H9 (cell line): ENCODE measurements around the gene RPS16. TPM values are rescaled to one million over a fixed set of nuclear protein-coding genes. Genes with fewer than 3 reads are reported as not detected.

Experiments
- DNase-seq: peaks from one replicate; pipeline ENCODE4 v3.0.0-alpha.2; 2017
- H2AFZ ChIP-seq: one replicate; pipeline ENCODE4 v1.6.1; 2013; ENCODE audit warnings: mild to moderate bottlenecking, low read length, control low read depth, moderate library complexity
- H2AK5ac ChIP-seq: 2 replicates; pipeline ENCODE4 v1.6.1; 2013; ENCODE audit warnings: low read length, control low read depth, mixed read lengths; ENCODE audit not compliant: insufficient read length
- H2BK120ac ChIP-seq: one replicate; pipeline ENCODE4 v1.6.1; 2013; ENCODE audit warnings: low read depth, mild to moderate bottlenecking, low read length, control low read depth, inconsistent platforms; ENCODE audit not compliant: poor library complexity, severe bottlenecking
- H2BK12ac ChIP-seq: 2 replicates; pipeline ENCODE4 v1.6.1; 2013; ENCODE audit warnings: low read length, control low read depth, mixed read lengths, low read depth; ENCODE audit not compliant: insufficient read length
- H2BK15ac ChIP-seq: 2 replicates; pipeline ENCODE4 v1.6.1; 2013; ENCODE audit warnings: low read depth, low read length, control low read depth
- H2BK20ac ChIP-seq: one replicate; pipeline ENCODE4 v1.6.1; 2013; ENCODE audit warnings: low read depth, mild to moderate bottlenecking, low read length, control low read depth, inconsistent platforms; ENCODE audit not compliant: poor library complexity, severe bottlenecking
- H2BK5ac ChIP-seq: 2 replicates; pipeline ENCODE4 v1.6.1; 2013; ENCODE audit warnings: low read length, control low read depth, mixed read lengths; ENCODE audit not compliant: insufficient read length
- H3K14ac ChIP-seq: 2 replicates; pipeline ENCODE4 v1.6.1; 2013; ENCODE audit warnings: low read length, control low read depth; ENCODE audit not compliant: insufficient read depth
- H3K18ac ChIP-seq: 2 replicates; pipeline ENCODE4 v1.6.1; 2013; ENCODE audit warnings: low read depth, mild to moderate bottlenecking, mixed read lengths, low read length, control low read depth; ENCODE audit not compliant: insufficient read length
- H3K23ac ChIP-seq: 2 replicates; pipeline ENCODE4 v1.6.1; 2013; ENCODE audit warnings: low read length, control low read depth, mixed read lengths, low read depth; ENCODE audit not compliant: insufficient read length
- H3K23me2 ChIP-seq: 2 replicates; pipeline ENCODE4 v1.6.1; 2013; ENCODE audit warnings: low read depth, mild to moderate bottlenecking, mixed read lengths, low read length, control low read depth; ENCODE audit not compliant: insufficient read length, poor library complexity, severe bottlenecking
- H3K27ac ChIP-seq: 2 replicates; pipeline ENCODE4 v1.5.1; 2013; ENCODE audit warnings: low read length, control low read depth, mixed read lengths, low read depth; ENCODE audit not compliant: insufficient read length
- H3K27me3 ChIP-seq: 2 replicates; pipeline ENCODE4 v1.6.1; 2013; ENCODE audit warnings: low read length, control low read depth, inconsistent platforms; ENCODE audit not compliant: insufficient read depth
- H3K4ac ChIP-seq: 2 replicates; pipeline ENCODE4 v1.6.1; 2013; ENCODE audit warnings: low read depth, mild to moderate bottlenecking, control low read depth, inconsistent platforms, low read length, moderate library complexity
- H3K4me1 ChIP-seq: 2 replicates; pipeline ENCODE4 v1.6.1; 2013; ENCODE audit warnings: low read length, control low read depth, inconsistent platforms; ENCODE audit not compliant: insufficient read depth
- H3K4me2 ChIP-seq: 2 replicates; pipeline ENCODE4 v1.6.1; 2013; ENCODE audit warnings: low read length, control low read depth, mixed read lengths; ENCODE audit not compliant: insufficient read length, insufficient read depth
- H3K56ac ChIP-seq: 2 replicates; pipeline ENCODE4 v1.6.1; 2013; ENCODE audit warnings: low read depth, mild to moderate bottlenecking, mixed read lengths, low read length, control low read depth; ENCODE audit not compliant: insufficient read length
- H3K79me1 ChIP-seq: 2 replicates; pipeline ENCODE4 v1.6.1; 2013; ENCODE audit warnings: low read depth, mild to moderate bottlenecking, moderate library complexity, low read length, control low read depth, inconsistent platforms; ENCODE audit not compliant: insufficient read depth, poor library complexity, severe bottlenecking
- H3K79me2 ChIP-seq: 2 replicates; pipeline ENCODE4 v1.6.1; 2013; ENCODE audit warnings: low read length, control low read depth, inconsistent platforms; ENCODE audit not compliant: insufficient read depth
- H3K9ac ChIP-seq: 2 replicates; pipeline ENCODE4 v1.6.1; 2013; ENCODE audit warnings: low read length, control low read depth, mixed read lengths; ENCODE audit not compliant: insufficient read length; ENCODE audit errors: extremely low read depth
- H3K9me3 ChIP-seq: one replicate; pipeline ENCODE4 v1.6.1; 2013; ENCODE audit warnings: low read depth, low read length, inconsistent platforms; ENCODE audit not compliant: control insufficient read depth
- H3T11ph ChIP-seq: one replicate; pipeline ENCODE4 v1.6.1; 2013; ENCODE audit warnings: mild to moderate bottlenecking, low read length, control low read depth, inconsistent platforms
- H4K20me1 ChIP-seq: one replicate; pipeline ENCODE4 v1.6.1; 2013; ENCODE audit not compliant: control insufficient read depth, insufficient read length, insufficient read depth
- H4K5ac ChIP-seq: 2 replicates; pipeline ENCODE4 v1.6.1; 2013; ENCODE audit warnings: low read depth, mild to moderate bottlenecking, mixed read lengths, low read length, control low read depth; ENCODE audit not compliant: insufficient read length
- H4K8ac ChIP-seq: replicated peaks from 2 replicates; pipeline ENCODE4 v1.6.1; 2013; ENCODE audit warnings: low read length, control low read depth, mixed read lengths, low read depth; ENCODE audit not compliant: insufficient read length
- H4K91ac ChIP-seq: 2 replicates; pipeline ENCODE4 v1.6.1; 2013; ENCODE audit warnings: low read depth, mild to moderate bottlenecking, moderate library complexity, mixed read lengths, low read length, control low read depth; ENCODE audit not compliant: insufficient read length
- H3K27ac Mint-ChIP-seq, 3 experiments: 2 replicates in 2 of 3; 3 replicates in 1 of 3; pipeline ENCODE4 v1.8.0; 2020 to 2021; ENCODE audit warnings: mixed read lengths in 3 of 3, mild to moderate bottlenecking in 1 of 3, moderate library complexity in 1 of 3
- H3K27me3 Mint-ChIP-seq: 2 replicates; pipeline ENCODE4 v1.8.0; 2021; ENCODE audit warnings: low read depth, mild to moderate bottlenecking, moderate library complexity, mixed read lengths
- H3K36me3 Mint-ChIP-seq, 3 experiments: 2 replicates in 2 of 3; 3 replicates in 1 of 3; pipeline ENCODE4 v1.8.0; 2020 to 2021; ENCODE audit warnings: low read depth in 3 of 3, mixed read lengths in 3 of 3; ENCODE audit not compliant: insufficient read depth in 1 of 3
- H3K4me1 Mint-ChIP-seq, 2 experiments: 2 replicates each; pipeline ENCODE4 v1.8.0; 2020; ENCODE audit warnings: mixed read lengths in 2 of 2
- H3K4me3 Mint-ChIP-seq, 2 experiments: 2 replicates in 1 of 2; 3 replicates in 1 of 2; pipeline ENCODE4 v1.8.0; 2020 to 2021; ENCODE audit warnings: mild to moderate bottlenecking in 2 of 2, mixed read lengths in 2 of 2, moderate library complexity in 1 of 2
- H3K9me3 Mint-ChIP-seq, 2 experiments: 2 replicates in 1 of 2; 3 replicates in 1 of 2; pipeline ENCODE4 v1.8.0; 2020; ENCODE audit warnings: mild to moderate bottlenecking in 2 of 2, mixed read lengths in 2 of 2, moderate library complexity in 1 of 2
- CTCF ChIP-seq: fragments of 200-600 bp; sonication (generic); conservative IDR thresholded peaks from 3 replicates; pipeline ENCODE4 v1.8.0; 2021; ENCODE audit warnings: antibody characterized with exemption, mild to moderate bottlenecking
- WGBS: extraction: QIAGEN DNeasy Blood & Tissue Kit; methylation state at CpG from one replicate; pipeline ENCODE4 v1.1.7; 2013; ENCODE audit warnings: missing lambda C conversion rate, low lambda C conversion rate, mixed read lengths; ENCODE audit not compliant: insufficient read length; ENCODE audit errors: extremely low coverage; 5-methylcytosine and 5-hydroxymethylcytosine counted together
- total RNA-seq: library from RNA; stranded (reverse); gene quantifications from 2 replicates; pipeline ENCODE4 v1.2.1, GENCODE V29; 2021

Gene RPS16
- total RNA-seq, 1 experiment from 2014 or later = 2,711 TPM

- Mint-ChIP-seq H3K9me3 (peaks cover 0 to 7% of the 10 kb centered on the region in 2 experiments; a peak in 2 of 5 replicates), H3K4me1 (peaks cover 24 to 37% of the 10 kb centered on the region in 2 experiments), H3K27ac (peak overlapping the region; percentile 97 to 98 (median 98)), H3K27me3 (peaks cover 5% of the 10 kb centered on the region), H3K4me3 (peak overlapping the region; percentile 98 to 100), H3K36me3 (peaks cover 32 to 38% (median 37%) of the 10 kb centered on the region in 3 experiments)
- no peak for TF ChIP-seq CTCF
- Histone ChIP-seq H3K4ac (no peak overlapping the region), H2BK12ac (no peak overlapping the region), H3K79me1 (peaks cover 9% of the 10 kb centered on the region), H4K91ac (no peak overlapping the region), H3K9me3 (no peaks in the 10 kb centered on the region), H4K20me1 (no peaks in the 10 kb centered on the region), H4K5ac (no peak overlapping the region), H4K8ac (no peak overlapping the region), H3K23me2 (peaks cover 10% of the 10 kb centered on the region), H3K4me2 (peak overlapping the region; percentile 73), H3K79me2 (peaks cover 6% of the 10 kb centered on the region; the same call in 1 of the 2 replicates), H3K14ac (no peak overlapping the region; the same call in 1 of the 2 replicates), H3K4me1 (no peaks in the 10 kb centered on the region), H3K23ac (no peak overlapping the region), H2BK5ac (no peak overlapping the region), H3K27ac (no peak overlapping the region), H2BK120ac (peak overlapping the region; percentile 16), H3K27me3 (no peaks in the 10 kb centered on the region), H2AK5ac (no peak overlapping the region), H3K18ac (no peak overlapping the region), H2AFZ (no peak overlapping the region), H2BK15ac (no peak overlapping the region), H3T11ph (no peak overlapping the region), H3K9ac (peak overlapping the region; percentile 54), H3K56ac (no peak overlapping the region), H2BK20ac (no peak overlapping the region)
- no peak for DNase-seq
- no CpG with 5 or more reads among the region's 2 CpGs for WGBS
These were observed 584 bp upstream of the RPS16 start for GRCh38 chr19:39436350-39436716.
